Stimulated activated effector memory CD8-positive, alpha-beta T cell treated with anti-CD3 and anti-CD28 coated beads, Interleukin-12 subunit alpha, Interleukin-12 subunit beta, amount 100 ng/mL, for 72 hours (primary cell): ENCODE measurements around the gene MRPL54.
"Not testable (repeated sequence)": the region's sequence is repeated elsewhere in the genome, so short reads cannot be mapped to it uniquely, and the experiment has no call there.

Experiments used
- ATAC-seq: fragments of 150-1000 bp; cut with Tn5 transposase; 2 replicates; pipeline ENCODE4 v1.10.0; 2021
- DNase-seq, 2 donors: peaks; one replicate each; pipeline ENCODE4 v3.0.0; 2021 to 2022; ENCODE audit warnings: low spot score in 2 of 2
- H3K27ac Mint-ChIP-seq: one replicate; pipeline ENCODE4 v1.8.0; 2022; ENCODE audit warnings: mild to moderate bottlenecking, mixed read lengths
- H3K36me3 Mint-ChIP-seq: one replicate; pipeline ENCODE4 v1.8.0; 2022; ENCODE audit warnings: mild to moderate bottlenecking, mixed read lengths
- H3K4me1 Mint-ChIP-seq: one replicate; pipeline ENCODE4 v1.8.0; 2022; ENCODE audit warnings: mixed read lengths
- H3K4me3 Mint-ChIP-seq: one replicate; pipeline ENCODE4 v1.8.0; 2022; ENCODE audit warnings: mild to moderate bottlenecking, mixed read lengths
- H3K9me3 Mint-ChIP-seq: one replicate; pipeline ENCODE4 v1.8.0; 2022; ENCODE audit warnings: mixed read lengths

The MRPL54 gene

DNA sequence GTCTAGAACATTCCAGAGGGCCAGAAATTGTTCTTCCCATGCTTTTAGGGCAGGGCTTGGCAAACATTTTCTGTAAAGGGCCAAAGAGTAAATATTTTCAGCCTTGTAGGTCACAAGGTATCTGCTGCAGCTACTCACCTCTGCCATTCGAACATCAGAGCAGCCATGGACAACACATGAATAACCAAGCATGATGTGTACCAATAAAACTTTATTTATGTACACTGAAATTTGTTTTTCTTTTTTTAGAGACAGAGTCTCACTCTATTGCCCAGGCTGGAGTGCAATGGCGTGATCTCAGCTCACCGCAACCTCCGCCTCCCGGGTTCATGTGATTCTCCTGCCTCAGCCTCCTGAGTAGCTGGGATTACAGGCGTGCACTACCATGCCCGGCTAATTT lies 4.8 kb upstream of the MRPL54 start:
- H3K4me3 Mint-ChIP-seq, DNase-seq, ATAC-seq, H3K27ac Mint-ChIP-seq, H3K9me3 Mint-ChIP-seq: not testable (repeated sequence)
- Mint-ChIP-seq H3K36me3 (peaks cover 86% of the 10 kb centered on the region), H3K4me1 (peaks cover 34% of the 10 kb centered on the region)

DNA sequence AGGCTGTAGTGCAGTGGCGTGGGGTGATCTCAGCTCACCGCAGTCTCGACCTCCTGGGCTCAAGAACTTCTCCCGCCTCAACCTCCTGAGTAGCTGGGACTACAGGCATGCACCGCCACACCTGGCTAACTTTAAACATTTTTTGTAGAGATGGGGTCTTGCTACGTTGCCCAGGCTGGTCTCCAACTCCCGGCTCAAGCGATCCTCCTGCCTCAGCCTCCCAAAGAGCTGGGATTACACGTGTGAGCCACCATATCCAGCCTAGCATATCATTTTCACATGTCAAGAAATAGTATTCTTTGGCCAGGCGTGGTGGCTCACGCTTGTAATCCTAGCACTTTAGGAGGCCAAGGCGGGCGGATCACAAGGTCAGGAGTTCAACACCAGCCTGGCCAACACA lies 4.2 kb upstream of the MRPL54 start:
- DNase-seq, H3K27ac Mint-ChIP-seq, H3K9me3 Mint-ChIP-seq, ATAC-seq: not testable (repeated sequence)
- H3K4me3 Mint-ChIP-seq = peak overlapping the region; percentile 99
- peaks cover 89% of the 10 kb centered on the region for H3K36me3 Mint-ChIP-seq
- peaks cover 40% of the 10 kb centered on the region for H3K4me1 Mint-ChIP-seq

DNA sequence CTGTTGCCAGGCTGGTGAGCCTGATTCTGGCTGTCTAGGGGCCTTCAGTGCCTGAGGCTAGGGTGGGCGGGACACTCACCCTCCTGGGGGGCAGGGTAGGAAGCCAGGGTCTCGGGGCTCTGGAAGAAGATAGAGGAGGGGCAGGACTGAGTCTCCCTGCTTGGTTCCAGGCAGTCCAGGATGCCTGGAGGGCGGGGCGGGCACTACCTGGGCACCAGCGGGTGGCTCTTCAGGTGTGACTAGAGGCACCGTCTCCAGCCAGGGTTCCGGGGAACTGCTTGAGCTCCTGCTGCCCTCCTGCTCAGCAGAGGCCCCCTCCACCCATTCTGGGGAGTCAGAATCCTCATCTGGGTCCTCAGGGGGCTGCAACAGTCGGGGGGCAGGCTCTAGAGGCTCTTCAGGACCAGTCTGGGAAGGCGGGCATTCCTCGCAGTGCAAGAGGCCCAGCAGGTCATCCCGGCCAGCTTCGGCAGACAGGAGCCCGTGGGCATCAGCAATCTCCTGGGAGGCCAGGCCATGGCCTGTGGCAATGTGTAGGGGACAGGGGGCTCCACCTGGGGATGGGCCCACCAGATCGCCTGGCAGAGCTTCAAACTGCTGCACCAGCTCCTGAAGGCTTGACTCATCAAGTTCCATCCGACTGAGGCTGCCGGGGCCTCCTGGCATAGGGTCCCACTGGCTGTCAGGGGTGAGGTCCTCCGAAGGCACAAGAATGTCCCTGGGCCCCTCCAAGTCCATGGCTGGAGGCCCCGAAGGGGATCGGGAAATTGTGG lies 2.8 kb upstream of the MRPL54 start:
- H3K4me1 Mint-ChIP-seq = peaks cover 39% of the 10 kb centered on the region
- H3K4me3 Mint-ChIP-seq = peak overlapping the region; percentile 99
- DNase-seq = no peak
- no peak for ATAC-seq
- H3K27ac Mint-ChIP-seq = peak overlapping the region; percentile 99
- no peaks in the 10 kb centered on the region for H3K9me3 Mint-ChIP-seq
- peaks cover 89% of the 10 kb centered on the region for H3K36me3 Mint-ChIP-seq

DNA sequence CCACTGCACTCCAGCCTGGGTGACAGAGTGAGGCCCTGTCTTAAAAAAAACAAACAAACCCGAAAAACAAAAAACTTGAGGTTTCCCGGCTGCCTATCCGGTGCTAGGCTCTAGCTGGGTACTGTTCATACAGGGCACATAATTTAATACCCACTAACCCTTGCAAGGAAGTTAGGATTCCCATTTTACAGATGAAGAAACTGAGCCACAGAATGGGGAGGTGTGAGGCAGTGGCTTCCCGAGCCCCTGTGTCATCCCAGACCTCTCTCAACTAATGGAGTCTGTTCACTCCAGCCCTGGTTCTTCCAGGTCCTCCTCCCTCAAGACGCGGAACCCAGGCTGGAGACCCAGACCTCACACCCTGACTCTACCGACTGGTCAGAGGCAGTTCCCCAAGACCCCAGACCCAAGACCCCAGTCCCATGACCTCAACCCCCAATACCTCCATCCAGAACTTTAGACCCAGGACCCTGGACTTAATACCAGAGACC lies 1.6 kb upstream of the MRPL54 start:
- ATAC-seq (no peak), DNase-seq (no peak)
- Mint-ChIP-seq H3K27ac (peak overlapping the region; percentile 99), H3K9me3 (no peaks in the 10 kb centered on the region), H3K4me1 (peaks cover 32% of the 10 kb centered on the region), H3K36me3 (peaks cover 89% of the 10 kb centered on the region), H3K4me3 (peak overlapping the region; percentile 99)

DNA sequence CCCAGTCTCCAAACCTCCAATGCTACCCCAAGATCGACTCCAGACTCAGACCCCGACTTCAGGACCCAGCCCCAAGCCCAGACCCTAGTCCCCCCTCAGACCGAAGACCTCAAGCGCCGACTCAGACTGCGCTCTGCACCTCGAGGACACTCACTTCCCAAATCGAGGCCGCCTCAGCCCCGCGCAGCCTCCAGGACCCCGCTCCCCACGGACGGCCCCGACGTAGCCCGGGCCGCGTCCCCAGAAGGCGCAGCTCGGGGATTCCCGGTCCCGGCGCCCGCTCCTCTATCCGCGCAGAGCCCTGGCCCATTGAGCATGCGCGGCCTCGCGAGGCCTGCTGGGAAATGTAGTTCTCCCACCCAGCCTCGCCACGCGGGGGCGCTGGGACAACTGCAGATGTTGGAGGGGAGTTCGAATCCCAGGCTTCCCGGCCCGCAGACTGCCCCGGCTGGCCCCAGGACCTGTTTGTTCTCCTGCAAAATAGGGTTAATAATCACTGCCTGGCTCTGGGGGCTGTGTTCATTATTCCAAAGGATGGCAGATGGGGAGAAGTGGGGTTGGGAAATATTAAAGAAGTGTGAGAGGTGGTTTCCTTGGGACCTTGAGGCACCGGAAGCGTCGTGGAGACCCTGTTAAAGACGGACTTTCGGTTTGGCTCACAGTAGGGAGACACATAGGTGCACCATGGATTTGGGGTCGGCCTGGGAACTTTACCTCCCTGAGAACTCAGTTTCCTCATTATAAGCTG lies 926 bp upstream of the MRPL54 start, which contains the start of gene APBA3:
Gene APBA3, minus strand, starts transcription at position 311 of the 748 bp plus-strand sequence. CDS start 1,428 bp downstream, outside the sequence.
- Mint-ChIP-seq H3K4me1 (peaks cover 37% of the 10 kb centered on the region), H3K27ac (peak within 1 kb of the TSS; percentile 99)
- peak; percentile 72 for ATAC-seq

DNA sequence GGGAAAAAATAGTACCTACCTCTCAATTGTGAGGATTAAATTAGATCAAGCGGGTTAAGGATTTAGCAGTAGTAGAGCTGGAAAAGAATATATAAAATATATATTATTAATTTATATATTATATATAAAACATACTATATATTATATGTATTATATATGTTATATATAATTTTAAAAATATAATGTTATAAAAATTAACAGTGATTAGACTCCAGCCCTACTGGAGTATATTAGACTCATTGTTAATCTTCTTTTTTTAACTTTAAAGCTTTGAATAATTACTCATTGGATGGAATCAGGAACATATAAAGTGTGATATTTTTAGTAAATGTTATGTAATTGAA lies 380 bp upstream of the MRPL54 start:
- Mint-ChIP-seq H3K36me3 (peaks cover 87% of the 10 kb centered on the region), H3K4me3 (peak overlapping the region; percentile 99), H3K9me3 (no peaks in the 10 kb centered on the region), H3K4me1 (peaks cover 42% of the 10 kb centered on the region), H3K27ac (peak overlapping the region; percentile 99)
- DNase-seq = no peak
- no peak for ATAC-seq

More for the DNA sequence above, 926 bp upstream of the MRPL54 start, which contains the start of gene APBA3:
- no peaks in the 10 kb centered on the region for H3K9me3 Mint-ChIP-seq
- peak; percentile 98 to 99 for DNase-seq
- peaks cover 89% of the 10 kb centered on the region for H3K36me3 Mint-ChIP-seq
- peak within 1 kb of the TSS; percentile 99 for H3K4me3 Mint-ChIP-seq

DNA sequence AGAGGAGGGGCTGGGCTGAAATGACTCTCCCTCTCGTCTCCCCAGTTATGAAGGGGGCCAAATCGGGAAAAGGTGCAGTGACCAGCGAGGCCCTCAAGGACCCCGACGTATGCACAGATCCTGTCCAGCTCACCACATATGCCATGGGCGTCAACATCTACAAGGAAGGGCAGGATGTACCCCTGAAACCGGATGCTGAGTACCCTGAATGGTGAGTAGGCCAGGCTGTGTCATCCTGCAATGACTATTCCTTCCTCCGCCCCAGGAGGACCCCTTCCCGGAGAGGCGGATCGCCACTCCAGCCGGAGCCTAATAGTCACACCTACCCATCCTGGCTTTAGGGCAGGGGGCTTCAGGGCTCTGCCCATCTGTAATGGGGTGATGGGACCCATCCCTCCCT lies 2.6 kb downstream of the MRPL54 start:
- Mint-ChIP-seq H3K4me3 (no peak overlapping the region), H3K4me1 (peaks cover 37% of the 10 kb centered on the region), H3K9me3 (no peaks in the 10 kb centered on the region), H3K27ac (no peak overlapping the region), H3K36me3 (peaks cover 79% of the 10 kb centered on the region)
- DNase-seq (no peak), ATAC-seq (no peak)

DNA sequence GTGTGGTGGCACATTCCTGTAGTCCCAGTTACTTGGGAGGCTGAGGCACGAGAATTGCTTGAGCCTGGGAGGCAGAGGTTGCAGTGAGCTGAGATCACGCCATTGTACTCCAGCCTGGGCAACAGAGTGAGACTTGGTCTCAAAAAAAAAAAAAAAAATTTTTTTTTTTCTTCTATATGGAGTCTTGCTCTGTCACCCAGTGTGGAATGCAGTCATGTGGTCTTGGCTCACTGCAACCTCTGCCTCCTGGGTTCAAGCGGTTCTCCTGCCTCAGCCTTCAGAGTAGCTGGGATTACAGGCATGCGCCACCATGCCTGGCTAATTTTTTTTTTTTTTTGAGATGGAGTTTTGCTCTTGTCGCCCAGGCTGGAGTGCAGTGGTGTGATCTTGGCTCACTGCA lies 3.3 kb downstream of the MRPL54 start:
- Mint-ChIP-seq H3K4me1 (peaks cover 35% of the 10 kb centered on the region), H3K27ac (peak overlapping the region; percentile 97), H3K36me3 (peaks cover 73% of the 10 kb centered on the region)
- not testable (repeated sequence) for H3K4me3 Mint-ChIP-seq, H3K9me3 Mint-ChIP-seq, ATAC-seq, DNase-seq

DNA sequence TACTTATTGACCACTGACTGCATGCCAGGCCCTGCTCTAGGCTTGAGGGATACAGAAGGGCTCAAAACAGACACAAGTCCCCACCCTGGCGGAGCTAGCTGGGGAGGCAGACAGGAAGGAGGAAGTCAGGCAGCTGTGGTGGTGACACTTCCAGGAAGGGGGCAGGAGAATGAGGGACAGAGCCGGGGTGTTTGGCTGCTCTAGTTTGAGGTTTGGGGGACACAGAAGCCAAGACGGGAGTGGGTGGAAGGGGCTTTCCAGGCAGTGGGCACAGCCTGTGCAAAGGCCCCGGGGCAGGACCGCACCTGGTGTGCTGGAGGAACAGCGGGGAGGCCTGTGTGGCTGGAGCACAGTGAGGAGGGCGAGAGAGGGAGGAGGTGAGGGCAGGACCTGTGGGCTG lies 4.0 kb downstream of the MRPL54 start:
- DNase-seq (peak in 1 of 2 donors; percentile 66), ATAC-seq (no peak)
- no peaks in the 10 kb centered on the region for H3K9me3 Mint-ChIP-seq
- peaks cover 27% of the 10 kb centered on the region for H3K4me1 Mint-ChIP-seq
- H3K36me3 Mint-ChIP-seq = peaks cover 65% of the 10 kb centered on the region
- peak overlapping the region; percentile 56 for H3K4me3 Mint-ChIP-seq
- H3K27ac Mint-ChIP-seq = peak overlapping the region; percentile 97

DNA sequence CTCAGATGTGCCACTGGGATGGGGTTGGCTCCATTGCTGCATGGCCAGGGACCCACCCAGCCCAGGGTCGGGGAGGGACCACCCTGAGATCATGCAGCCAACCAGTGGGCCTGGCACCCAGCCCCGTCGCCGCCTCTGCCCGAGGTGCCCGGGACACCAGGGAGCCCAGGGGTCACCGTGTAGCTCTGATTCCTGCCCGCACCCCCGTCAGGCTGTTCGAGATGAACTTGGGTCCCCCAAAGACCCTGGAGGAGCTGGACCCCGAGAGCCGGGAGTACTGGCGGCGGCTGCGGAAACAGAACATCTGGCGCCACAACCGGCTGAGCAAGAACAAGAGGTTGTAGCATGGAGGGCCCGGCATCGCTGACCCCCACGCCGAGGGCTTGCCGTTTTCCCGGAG lies 4.6 kb downstream of the MRPL54 start:
- ATAC-seq (no peak), DNase-seq (no peak)
- Mint-ChIP-seq H3K36me3 (peaks cover 60% of the 10 kb centered on the region), H3K27ac (peak overlapping the region; percentile 97), H3K4me3 (peak overlapping the region; percentile 56), H3K4me1 (peaks cover 22% of the 10 kb centered on the region), H3K9me3 (no peaks in the 10 kb centered on the region)

DNA sequence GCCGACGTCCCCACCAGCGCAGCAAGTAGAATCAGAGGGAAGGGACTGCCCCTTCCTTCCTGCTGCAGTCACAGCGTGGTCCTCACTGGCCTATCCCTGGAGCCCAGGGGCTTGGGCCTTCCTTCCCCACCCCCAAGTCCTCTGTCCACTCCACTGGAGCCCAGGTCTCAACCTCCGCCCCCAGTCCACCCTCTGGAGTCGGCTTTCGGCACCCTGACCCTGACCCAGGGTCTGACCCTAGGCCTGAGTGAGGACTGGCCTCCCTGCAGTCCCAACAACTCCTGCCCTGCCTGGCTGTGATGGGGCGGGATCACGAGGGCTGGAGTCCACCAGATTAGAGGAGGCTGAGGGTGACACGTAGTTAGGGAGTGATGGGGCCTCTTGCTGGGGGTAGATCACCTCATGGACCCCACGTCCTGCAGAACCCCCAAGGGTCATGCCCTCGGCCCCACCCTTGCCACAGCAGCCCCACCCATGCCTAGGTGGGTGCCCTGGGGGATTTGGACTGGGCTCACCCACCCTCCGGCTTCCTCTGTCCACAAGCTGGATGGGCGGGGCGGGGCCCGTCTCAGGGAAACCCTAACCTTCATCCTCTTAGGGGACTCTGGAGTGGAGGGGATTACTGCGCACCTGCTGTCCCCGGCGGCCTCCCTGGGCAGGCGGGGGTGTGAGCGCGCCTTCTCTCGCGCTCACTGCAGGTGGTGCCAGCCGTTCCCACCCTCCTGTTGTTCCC lies 5.7 kb downstream of the MRPL54 start:
- DNase-seq (no peak), ATAC-seq (no peak)
- H3K4me3 Mint-ChIP-seq = no peak overlapping the region
- H3K4me1 Mint-ChIP-seq = peaks cover 11% of the 10 kb centered on the region
- H3K9me3 Mint-ChIP-seq = no peaks in the 10 kb centered on the region
- no peak overlapping the region for H3K27ac Mint-ChIP-seq
- H3K36me3 Mint-ChIP-seq = peaks cover 54% of the 10 kb centered on the region

DNA sequence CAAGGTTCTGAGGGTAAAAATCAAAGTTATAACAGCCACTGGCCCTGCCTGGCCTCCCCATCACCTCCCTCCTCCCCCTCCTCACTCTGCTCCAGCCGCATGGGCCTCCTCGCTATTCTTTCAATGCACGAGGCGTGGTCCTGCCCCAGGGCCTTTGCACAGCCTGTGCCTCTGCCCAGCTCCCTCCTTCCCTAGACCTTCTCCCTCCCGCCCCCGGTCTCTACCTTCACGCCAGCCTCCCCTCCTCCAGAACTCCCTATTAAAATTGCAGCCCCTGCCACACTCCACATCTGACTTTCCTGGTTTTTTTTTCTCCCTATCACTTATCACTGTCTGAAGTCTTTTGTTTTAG lies 6.2 kb downstream of the MRPL54 start:
- DNase-seq (no peak), ATAC-seq (no peak)
- Mint-ChIP-seq H3K4me1 (peaks cover 10% of the 10 kb centered on the region), H3K27ac (peak overlapping the region; percentile 62), H3K4me3 (no peak overlapping the region), H3K9me3 (no peaks in the 10 kb centered on the region), H3K36me3 (peaks cover 53% of the 10 kb centered on the region)

DNA sequence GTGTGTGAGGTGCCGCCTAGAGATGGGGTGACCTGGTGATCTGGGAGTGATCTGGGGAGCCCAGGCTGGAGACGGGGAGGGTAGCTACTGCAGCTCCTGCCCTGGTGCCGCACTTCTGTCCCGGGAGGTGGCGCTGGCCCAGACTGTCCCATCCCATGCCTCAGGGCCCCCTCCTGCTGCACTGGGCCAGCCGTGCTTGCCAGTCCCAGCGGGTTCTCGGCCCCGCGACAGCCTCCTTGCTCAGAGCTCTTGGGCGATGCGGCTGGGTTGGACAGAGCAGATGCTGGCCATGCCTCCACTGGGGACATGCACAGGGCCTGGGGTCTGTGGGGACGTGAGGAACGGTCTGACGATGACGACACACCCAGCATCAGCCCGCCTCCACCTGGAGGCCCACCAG lies 7.0 kb downstream of the MRPL54 start:
- H3K9me3 Mint-ChIP-seq = no peaks in the 10 kb centered on the region
- peaks cover 10% of the 10 kb centered on the region for H3K4me1 Mint-ChIP-seq
- DNase-seq (no peak), ATAC-seq (no peak)
- no peak overlapping the region for H3K27ac Mint-ChIP-seq
- H3K36me3 Mint-ChIP-seq = peaks cover 51% of the 10 kb centered on the region
- no peak overlapping the region for H3K4me3 Mint-ChIP-seq

DNA sequence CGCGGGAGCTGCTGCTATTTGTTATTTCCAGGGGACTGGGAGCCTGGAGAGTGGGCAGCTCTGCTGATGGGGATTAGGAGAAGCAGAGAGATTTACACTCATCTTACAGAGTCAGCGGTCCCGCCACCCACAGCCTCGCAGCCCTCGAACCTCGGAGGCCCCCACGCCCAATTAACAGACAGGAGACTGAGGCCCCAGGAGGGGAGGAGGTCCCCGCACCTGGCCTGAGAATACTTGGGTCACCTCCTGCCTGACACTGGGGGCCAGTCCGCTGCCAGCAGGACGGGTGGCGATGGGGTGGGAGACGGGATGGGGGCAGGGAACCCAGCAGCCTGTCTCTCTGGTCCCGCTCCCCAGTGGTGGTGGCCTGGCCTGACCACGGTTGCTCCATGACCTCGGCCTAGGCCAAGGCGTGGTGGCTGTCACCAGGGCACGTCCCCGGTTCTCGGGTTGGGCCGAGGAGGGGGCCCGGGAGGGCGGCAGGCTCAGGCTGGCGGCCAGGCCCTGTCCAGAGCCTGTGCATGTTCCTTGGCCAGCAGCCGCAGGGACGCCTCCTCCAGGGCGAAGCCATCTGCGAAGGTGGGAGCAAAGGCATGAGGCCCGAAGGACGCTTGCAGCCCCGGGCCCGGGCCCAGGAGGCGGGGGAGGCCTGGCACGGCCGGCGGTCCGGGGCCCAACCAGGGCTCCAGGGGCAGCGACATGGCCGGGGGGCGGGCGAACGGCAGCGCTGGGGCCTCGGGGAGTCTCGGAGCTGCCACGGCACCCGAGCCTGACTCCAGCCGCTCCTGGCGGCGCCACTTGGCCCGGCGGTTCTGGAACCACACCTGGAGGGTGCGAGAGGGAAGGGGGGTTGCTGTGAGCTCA lies 7.9 kb downstream of the MRPL54 start:
- Mint-ChIP-seq H3K9me3 (no peaks in the 10 kb centered on the region), H3K4me1 (peaks cover 10% of the 10 kb centered on the region), H3K27ac (no peak overlapping the region), H3K4me3 (no peak overlapping the region), H3K36me3 (peaks cover 43% of the 10 kb centered on the region)
- ATAC-seq (no peak), DNase-seq (no peak)
